WERI-Rb-1 (cell line): ENCODE results near the gene TSHZ2.
"Not testable (repeated sequence)": the region's sequence is repeated elsewhere in the genome, so short reads cannot be mapped to it uniquely, and the experiment has no call there.

ENCODE experiments used
- DNase-seq: peaks from one replicate; pipeline ENCODE4 v3.0.0-alpha.2; 2020
- H3K27ac ChIP-seq: fragments of 250-450 bp; sonication (Bioruptor Pico); 2 replicates; pipeline ENCODE4 v1.5.1; 2020; ENCODE audit warnings: mild to moderate bottlenecking, moderate library complexity
- H3K27me3 ChIP-seq: fragments of 250-450 bp; sonication (Bioruptor Pico); 2 replicates; pipeline ENCODE4 v1.5.1; 2021; ENCODE audit warnings: mild to moderate bottlenecking, low read depth, moderate library complexity; ENCODE audit not compliant: insufficient read depth, severe bottlenecking
- H3K36me3 ChIP-seq: fragments of 250-450 bp; sonication (Bioruptor Pico); 2 replicates; pipeline ENCODE4 v1.5.1; 2020; ENCODE audit warnings: mild to moderate bottlenecking, moderate library complexity
- H3K4me3 ChIP-seq: 2 replicates; pipeline ENCODE4 v1.5.1; 2011; ENCODE audit warnings: low read depth, mild to moderate bottlenecking, control low read depth, low read length
- H3K9me3 ChIP-seq: fragments of 250-450 bp; sonication (Bioruptor Pico); 2 replicates; pipeline ENCODE4 v1.5.1; 2021; ENCODE audit warnings: mild to moderate bottlenecking, moderate library complexity; ENCODE audit not compliant: severe bottlenecking
- TF ChIP-seq, protein P1 (sequence below): IDR thresholded peaks from 2 replicates; pipeline ENCODE4 v1.5.1; 2011; ENCODE audit warnings: low read depth, mild to moderate bottlenecking, control low read depth, inconsistent platforms, low read length

Gene TSHZ2

DNA sequence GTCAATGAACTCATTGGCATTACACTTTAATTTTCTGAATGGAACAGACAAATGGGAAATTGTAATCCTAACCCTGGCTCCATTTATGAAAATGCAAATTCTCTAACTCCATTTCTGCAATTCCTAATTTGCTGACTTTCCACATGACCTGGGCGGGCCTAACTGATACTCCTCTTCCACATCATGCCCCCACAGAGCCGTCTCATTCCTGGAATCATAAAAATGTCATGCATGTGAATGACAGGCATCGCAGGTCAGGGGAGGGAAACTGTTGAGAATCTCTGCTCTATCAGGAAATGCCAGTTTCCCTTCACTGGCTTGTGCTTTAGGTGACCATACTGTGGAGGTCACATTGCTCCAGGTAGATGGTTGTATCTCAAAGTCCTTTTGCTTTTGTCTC lies 456.4 kb downstream of the TSHZ2 start:
- H3K27ac ChIP-seq, result no peak overlapping the region
- no peak for DNase-seq
- H3K4me3 ChIP-seq, result no peak overlapping the region
- TF ChIP-seq, protein P1, sequence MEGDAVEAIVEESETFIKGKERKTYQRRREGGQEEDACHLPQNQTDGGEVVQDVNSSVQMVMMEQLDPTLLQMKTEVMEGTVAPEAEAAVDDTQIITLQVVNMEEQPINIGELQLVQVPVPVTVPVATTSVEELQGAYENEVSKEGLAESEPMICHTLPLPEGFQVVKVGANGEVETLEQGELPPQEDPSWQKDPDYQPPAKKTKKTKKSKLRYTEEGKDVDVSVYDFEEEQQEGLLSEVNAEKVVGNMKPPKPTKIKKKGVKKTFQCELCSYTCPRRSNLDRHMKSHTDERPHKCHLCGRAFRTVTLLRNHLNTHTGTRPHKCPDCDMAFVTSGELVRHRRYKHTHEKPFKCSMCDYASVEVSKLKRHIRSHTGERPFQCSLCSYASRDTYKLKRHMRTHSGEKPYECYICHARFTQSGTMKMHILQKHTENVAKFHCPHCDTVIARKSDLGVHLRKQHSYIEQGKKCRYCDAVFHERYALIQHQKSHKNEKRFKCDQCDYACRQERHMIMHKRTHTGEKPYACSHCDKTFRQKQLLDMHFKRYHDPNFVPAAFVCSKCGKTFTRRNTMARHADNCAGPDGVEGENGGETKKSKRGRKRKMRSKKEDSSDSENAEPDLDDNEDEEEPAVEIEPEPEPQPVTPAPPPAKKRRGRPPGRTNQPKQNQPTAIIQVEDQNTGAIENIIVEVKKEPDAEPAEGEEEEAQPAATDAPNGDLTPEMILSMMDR, result no peak
- peaks cover 65% of the 10 kb centered on the region for H3K27me3 ChIP-seq
- H3K9me3 ChIP-seq, result no peaks in the 10 kb centered on the region
- no peaks in the 10 kb centered on the region for H3K36me3 ChIP-seq

DNA sequence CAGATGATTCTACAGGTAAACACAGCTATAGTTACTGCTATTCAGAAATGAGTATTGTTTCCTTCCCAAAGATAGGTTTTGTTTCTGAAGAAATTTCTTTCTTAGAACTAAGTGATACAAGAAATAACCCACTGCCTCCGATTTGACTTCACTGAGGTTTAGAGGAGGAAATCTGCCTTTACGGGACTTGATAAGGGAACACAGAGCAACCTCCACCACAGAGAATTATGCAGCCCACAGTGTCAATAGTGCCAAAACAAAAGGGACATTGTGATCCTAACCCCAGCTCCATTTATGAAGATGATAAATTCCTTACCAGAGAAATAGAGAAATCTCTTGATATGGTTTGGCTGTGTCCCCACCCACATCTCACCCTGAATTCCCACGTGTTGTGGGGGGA lies 456.8 kb downstream of the TSHZ2 start:
- Histone ChIP-seq H3K4me3 (no peak overlapping the region), H3K9me3 (no peaks in the 10 kb centered on the region), H3K27ac (no peak overlapping the region), H3K27me3 (peaks cover 64% of the 10 kb centered on the region), H3K36me3 (no peaks in the 10 kb centered on the region)
- TF ChIP-seq, protein P1, result no peak
- DNase-seq, result no peak

DNA sequence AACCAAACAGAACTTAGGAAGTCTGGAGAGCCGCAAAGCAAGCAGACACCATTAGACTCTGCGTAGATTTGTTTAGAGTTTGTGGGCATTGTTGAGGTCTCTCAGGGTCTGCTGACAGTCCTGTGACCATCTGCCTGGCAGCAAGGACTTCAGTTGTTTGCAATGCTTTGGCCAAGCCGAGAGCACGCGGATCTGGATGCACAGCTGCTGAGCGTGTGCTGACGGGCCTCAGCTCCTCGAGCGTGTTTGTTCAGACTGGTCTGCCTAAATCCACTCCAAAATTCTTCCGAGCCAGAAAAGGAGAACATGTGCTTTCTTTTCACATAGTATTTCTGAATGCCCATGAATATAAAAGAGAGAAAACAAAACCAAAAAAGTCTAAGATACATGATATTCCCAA lies 462.5 kb downstream of the TSHZ2 start:
- Histone ChIP-seq H3K36me3 (no peaks in the 10 kb centered on the region), H3K9me3 (no peaks in the 10 kb centered on the region), H3K4me3 (no peak overlapping the region), H3K27me3 (peaks cover 58% of the 10 kb centered on the region), H3K27ac (no peak overlapping the region)
- DNase-seq, result no peak
- TF ChIP-seq, protein P1, result no peak

DNA sequence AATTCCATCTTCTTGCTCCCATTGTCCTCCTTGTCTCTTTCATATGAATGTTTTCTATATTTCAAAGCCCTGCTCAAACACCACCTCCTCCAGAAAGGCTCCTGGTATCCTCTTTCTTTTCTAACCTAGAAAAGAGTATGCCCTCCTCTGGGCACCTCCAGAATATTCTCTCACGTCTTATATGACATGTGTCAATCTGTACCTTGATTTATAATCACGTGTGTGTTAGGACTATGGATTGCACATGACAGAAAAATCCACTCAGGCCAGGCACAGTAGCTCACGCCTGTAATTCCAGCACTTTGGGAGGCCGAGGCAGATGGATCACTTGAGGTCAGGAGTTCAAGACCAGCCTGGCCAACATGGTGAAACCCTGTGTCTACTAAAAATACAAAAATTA lies 464.8 kb downstream of the TSHZ2 start:
- not testable (repeated sequence) for DNase-seq, H3K36me3 ChIP-seq, H3K27ac ChIP-seq, H3K4me3 ChIP-seq, H3K9me3 ChIP-seq
- peaks cover 65% of the 10 kb centered on the region for H3K27me3 ChIP-seq

DNA sequence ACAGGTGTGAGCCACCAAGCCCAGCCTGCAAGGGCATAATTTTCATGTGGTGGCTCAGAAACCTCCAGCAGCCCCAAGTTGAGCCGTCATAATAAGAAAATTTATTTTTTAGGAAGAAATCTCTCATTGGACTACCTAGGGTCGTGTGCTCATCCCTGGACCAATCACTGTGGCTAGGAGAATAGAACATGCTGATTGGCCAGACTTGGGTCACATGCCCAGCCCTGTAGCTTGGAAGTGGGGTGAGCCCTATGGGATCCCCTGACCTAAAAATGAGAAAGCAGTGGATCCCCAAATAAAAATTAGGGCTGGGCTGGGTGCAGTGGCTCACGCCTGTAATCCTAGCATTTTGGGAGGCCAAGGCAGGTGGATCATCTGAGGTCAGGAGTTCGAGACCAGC lies 466.2 kb downstream of the TSHZ2 start:
- Histone ChIP-seq H3K27me3 (peaks cover 70% of the 10 kb centered on the region), H3K4me3 (no peak overlapping the region), H3K9me3 (no peaks in the 10 kb centered on the region), H3K27ac (no peak overlapping the region), H3K36me3 (no peaks in the 10 kb centered on the region)
- TF ChIP-seq, protein P1, result no peak
- DNase-seq, result no peak

DNA sequence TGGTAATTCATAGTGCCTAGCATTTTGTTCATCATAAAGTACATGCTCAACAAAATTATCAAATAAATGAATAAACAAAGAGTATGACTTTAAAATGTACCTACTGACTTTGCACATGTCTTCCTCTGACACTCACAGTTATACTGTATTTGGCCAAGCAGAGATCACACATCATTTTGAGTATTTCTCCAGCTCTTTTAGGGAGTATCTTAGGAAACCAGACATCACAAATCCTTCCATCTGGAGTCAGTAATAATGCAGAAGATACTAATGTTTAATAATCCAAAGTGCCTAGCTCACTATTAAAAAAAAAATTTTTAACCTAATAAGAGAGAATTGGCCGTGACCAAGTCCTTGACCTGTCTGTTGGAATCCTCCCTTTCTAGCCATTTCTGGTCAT lies 466.9 kb downstream of the TSHZ2 start:
- Histone ChIP-seq H3K4me3 (no peak overlapping the region), H3K36me3 (no peaks in the 10 kb centered on the region), H3K9me3 (no peaks in the 10 kb centered on the region), H3K27me3 (peaks cover 72% of the 10 kb centered on the region), H3K27ac (no peak overlapping the region)
- TF ChIP-seq, protein P1, result no peak
- no peak for DNase-seq
